H1 (cell line): ENCODE results near the gene UVSSA. TPM values are rescaled to one million over a fixed set of nuclear protein-coding genes. Genes with fewer than 3 reads are reported as not detected.

ENCODE experiments used
- CTCF ChIA-PET: fragments of 300-600 bp; sonication (Branson Sonifier 250); formaldehyde crosslinking; loops from one replicate; lab custom pipeline; 2021; ENCODE audit not compliant: partially characterized antibody; lab: Charles Lee
- POLR2A ChIA-PET: fragments of 300-600 bp; sonication (Branson Sonifier 250); formaldehyde crosslinking; loops from one replicate; lab custom pipeline; 2021; ENCODE audit warnings: inconsistent platforms; ENCODE audit not compliant: partially characterized antibody; lab: Charles Lee
- DNase-seq, 2 experiments: peaks; one replicate each; pipeline versions ENCODE4 v3.0.0 to v3.0.0-alpha.2; 2010 to 2022; ENCODE audit warnings: low spot score in 2 of 2, low read depth in 1 of 2, mixed read lengths in 1 of 2
- FAIRE-seq: peaks from 2 replicates; lab custom pipeline; 2011; peaks lifted over from hg19 to GRCh38; lab: Jason Lieb, UNC
- H2AFZ ChIP-seq: 2 replicates; pipeline ENCODE4 v1.8.1; 2012; ENCODE audit warnings: low read length, inconsistent platforms
- H2AK5ac ChIP-seq: 2 replicates; pipeline ENCODE4 v1.6.1; 2013; ENCODE audit warnings: low read depth, low read length
- H2BK120ac ChIP-seq: replicated peaks from 2 replicates; pipeline ENCODE3; 2013; ENCODE audit warnings: low read depth, low read length, inconsistent platforms
- H2BK12ac ChIP-seq: 2 replicates; pipeline ENCODE4 v1.6.1; 2013; ENCODE audit warnings: low read depth, low read length
- H2BK15ac ChIP-seq: 2 replicates; pipeline ENCODE4 v1.6.1; 2013; ENCODE audit warnings: low read length
- H2BK20ac ChIP-seq: 2 replicates; pipeline ENCODE4 v1.6.1; 2013; ENCODE audit warnings: low read length
- H2BK5ac ChIP-seq: 2 replicates; pipeline ENCODE4 v1.6.1; 2013; ENCODE audit warnings: low read depth, low read length
- H3K14ac ChIP-seq: 2 replicates; pipeline ENCODE4 v1.6.1; 2013; ENCODE audit warnings: inconsistent platforms; ENCODE audit not compliant: insufficient read length
- H3K18ac ChIP-seq: 2 replicates; pipeline ENCODE4 v1.6.1; 2013; ENCODE audit warnings: low read length; ENCODE audit errors: extremely low read depth
- H3K23ac ChIP-seq: 2 replicates; pipeline ENCODE4 v1.6.1; 2013; ENCODE audit warnings: inconsistent platforms; ENCODE audit not compliant: insufficient read length
- H3K23me2 ChIP-seq: 2 replicates; pipeline ENCODE4 v1.6.1; 2013; ENCODE audit warnings: low read depth, low read length
- H3K27ac ChIP-seq: 2 replicates; pipeline ENCODE4 v1.6.1; 2011; ENCODE audit warnings: low read depth, low read length, inconsistent platforms
- H3K27me3 ChIP-seq, 4 experiments: replicated peaks in 1 of 4; 1 replicate in 1 of 4; 2 replicates in 3 of 4; pipeline versions ENCODE4 v1.6.1 to v1.8.1; 2011 to 2013; ENCODE audit warnings: low read length in 3 of 4, mild to moderate bottlenecking in 3 of 4, inconsistent platforms in 2 of 4, mixed read lengths in 2 of 4, moderate library complexity in 1 of 4; ENCODE audit not compliant: control insufficient read depth in 3 of 4, insufficient read depth in 3 of 4; ENCODE audit errors: extremely low read depth in 1 of 4
- H3K36me3 ChIP-seq, 4 experiments: 2 replicates each; pipeline versions ENCODE4 v1.6.1 to v1.8.1; 2011 to 2013; ENCODE audit warnings: mild to moderate bottlenecking in 4 of 4, low read length in 3 of 4, moderate library complexity in 2 of 4, control low read depth in 1 of 4, inconsistent platforms in 1 of 4; ENCODE audit not compliant: insufficient read depth in 4 of 4, control insufficient read depth in 2 of 4
- H3K4ac ChIP-seq: replicated peaks from 2 replicates; pipeline ENCODE3; 2013; ENCODE audit warnings: low read length, low read depth, mixed read lengths, inconsistent platforms; ENCODE audit not compliant: insufficient read length
- H3K4me1 ChIP-seq, 4 experiments: replicated peaks in 1 of 4; 1 replicate in 1 of 4; 2 replicates in 3 of 4; pipeline versions ENCODE4 v1.6.1 to v1.8.1; 2011 to 2013; ENCODE audit warnings: low read length in 3 of 4, inconsistent platforms in 2 of 4, mixed read lengths in 1 of 4; ENCODE audit not compliant: insufficient read depth in 4 of 4, control insufficient read depth in 3 of 4
- H3K4me2 ChIP-seq, 2 experiments: 2 replicates each; pipeline versions ENCODE4 v1.6.1 to v1.8.1; 2011 to 2013; ENCODE audit warnings: low read depth in 2 of 2, low read length in 2 of 2, control low read depth in 1 of 2, inconsistent platforms in 1 of 2, mild to moderate bottlenecking in 1 of 2; ENCODE audit not compliant: insufficient read depth in 1 of 2
- H3K4me3 ChIP-seq, 4 experiments: fragments of 200-600, 300-600 bp in 1 of 4; sonication (generic), shearing (Covaris generic), sonication (Bioruptor Twin) in 1 of 4; 2 replicates each; pipeline versions ENCODE4 v1.5.1 to v1.8.1; 2011 to 2016; ENCODE audit warnings: low read length in 4 of 4, low read depth in 3 of 4, control low read depth in 2 of 4, inconsistent platforms in 2 of 4, mild to moderate bottlenecking in 2 of 4, mixed read lengths in 1 of 4, moderate library complexity in 1 of 4; ENCODE audit not compliant: insufficient read depth in 2 of 4; ENCODE audit errors: extremely low read depth in 1 of 4
- H3K56ac ChIP-seq: replicated peaks from 2 replicates; pipeline ENCODE3; 2013; ENCODE audit warnings: low read depth, mild to moderate bottlenecking, mixed read lengths, low read length, inconsistent platforms; ENCODE audit not compliant: insufficient read length
- H3K79me1 ChIP-seq: 2 replicates; pipeline ENCODE4 v1.6.1; 2013; ENCODE audit warnings: low read depth, low read length, control low read depth
- H3K79me2 ChIP-seq, 2 experiments: 2 replicates each; pipeline versions ENCODE4 v1.6.1 to v1.8.1; 2012 to 2013; ENCODE audit warnings: low read length in 2 of 2, mild to moderate bottlenecking in 2 of 2, inconsistent platforms in 1 of 2; ENCODE audit not compliant: insufficient read depth in 2 of 2, control insufficient read depth in 1 of 2
- H3K9ac ChIP-seq, 4 experiments: replicated peaks in 1 of 4; 1 replicate in 1 of 4; 2 replicates in 3 of 4; pipeline versions ENCODE4 v1.6.1 to v1.8.1; 2011 to 2013; ENCODE audit warnings: low read depth in 3 of 4, low read length in 3 of 4, control low read depth in 2 of 4, mild to moderate bottlenecking in 2 of 4, moderate library complexity in 2 of 4, inconsistent platforms in 1 of 4; ENCODE audit errors: extremely low read depth in 1 of 4
- H3K9me3 ChIP-seq, 2 experiments: 2 replicates each; pipeline versions ENCODE4 v1.6.1 to v1.8.1; 2012 to 2013; ENCODE audit warnings: mild to moderate bottlenecking in 2 of 2, moderate library complexity in 2 of 2, control low read depth in 1 of 2, inconsistent platforms in 1 of 2, low read depth in 1 of 2, low read length in 1 of 2, mixed read lengths in 1 of 2; ENCODE audit not compliant: insufficient read depth in 2 of 2
- H4K20me1 ChIP-seq, 2 experiments: replicated peaks in 1 of 2; 2 replicates each; pipeline versions ENCODE3 to v1.8.1; 2011 to 2013; ENCODE audit warnings: inconsistent platforms in 2 of 2, low read length in 2 of 2, mild to moderate bottlenecking in 1 of 2; ENCODE audit not compliant: insufficient read depth in 2 of 2, control insufficient read depth in 1 of 2
- H4K5ac ChIP-seq: 2 replicates; pipeline ENCODE4 v1.6.1; 2013; ENCODE audit warnings: low read length, low read depth, mixed read lengths, inconsistent platforms; ENCODE audit not compliant: insufficient read length
- H4K8ac ChIP-seq: 2 replicates; pipeline ENCODE4 v1.8.0; 2013; ENCODE audit warnings: mild to moderate bottlenecking, moderate library complexity, low read length, inconsistent platforms; ENCODE audit not compliant: insufficient read depth; ENCODE audit errors: extremely low read depth
- H4K91ac ChIP-seq: replicated peaks from 2 replicates; pipeline ENCODE3; 2013; ENCODE audit warnings: low read length, mixed read lengths, inconsistent platforms; ENCODE audit not compliant: insufficient read length
- CBX8 ChIP-seq: fragments of 300-800, 300-1000 bp; sonication (generic); IDR thresholded peaks from 2 replicates; pipeline ENCODE4 v1.7.1; 2016; ENCODE audit warnings: low read depth, low read length, borderline replicate concordance
- CEBPB ChIP-seq: IDR thresholded peaks from 2 replicates; pipeline ENCODE4 v1.6.1; 2012; ENCODE audit warnings: low read depth, low read length
- WGBS, 2 experiments: shearing (Covaris generic) in 1 of 2; methylation state at CpG; one replicate each; pipeline versions ENCODE4 v1.1.6 to v1.1.7; 2013 to 2015; ENCODE audit warnings: low lambda C conversion rate in 2 of 2, mixed read lengths in 2 of 2, inconsistent platforms in 1 of 2, low coverage in 1 of 2, missing lambda C conversion rate in 1 of 2; ENCODE audit not compliant: insufficient replicate concordance in 2 of 2, insufficient coverage in 1 of 2, insufficient read length in 1 of 2; ENCODE audit errors: extremely low coverage in 1 of 2, missing lambda C conversion rate in 1 of 2; 5-methylcytosine and 5-hydroxymethylcytosine counted together
- polyA plus RNA-seq, 7 experiments: library from polyadenylated mRNA; depleted of rRNA in 3 of 7; stranded (reverse) in 5 of 7; unstranded in 2 of 7; fragments of >200 nt in 5 of 7; fragments of 200-250 nt in 2 of 7; gene quantifications; 1 replicate in 5 of 7; 2 replicates in 1 of 7; 4 replicates in 1 of 7; pipeline versions ENCODE4 v1.2.1 to v1.2.3, GENCODE V29; 2011 to 2013; ENCODE audit warnings: missing spikeins in 2 of 7, mixed read lengths in 2 of 7
- total RNA-seq: library from RNA; stranded (reverse); fragmentation: NEBNext Ultra II Directional; extraction: Animal tissue kit (Norgen Biotek cat#: 25700); gene quantifications from 2 replicates; pipeline ENCODE4 v1.2.1, GENCODE V29; 2021

The UVSSA gene
- total and polyA plus RNA-seq, 2 of the 8 experiments (the other 6 are each of a cell fraction or from before 2014, with no cell fraction given): 14.5 to 19.4 TPM

DNA sequence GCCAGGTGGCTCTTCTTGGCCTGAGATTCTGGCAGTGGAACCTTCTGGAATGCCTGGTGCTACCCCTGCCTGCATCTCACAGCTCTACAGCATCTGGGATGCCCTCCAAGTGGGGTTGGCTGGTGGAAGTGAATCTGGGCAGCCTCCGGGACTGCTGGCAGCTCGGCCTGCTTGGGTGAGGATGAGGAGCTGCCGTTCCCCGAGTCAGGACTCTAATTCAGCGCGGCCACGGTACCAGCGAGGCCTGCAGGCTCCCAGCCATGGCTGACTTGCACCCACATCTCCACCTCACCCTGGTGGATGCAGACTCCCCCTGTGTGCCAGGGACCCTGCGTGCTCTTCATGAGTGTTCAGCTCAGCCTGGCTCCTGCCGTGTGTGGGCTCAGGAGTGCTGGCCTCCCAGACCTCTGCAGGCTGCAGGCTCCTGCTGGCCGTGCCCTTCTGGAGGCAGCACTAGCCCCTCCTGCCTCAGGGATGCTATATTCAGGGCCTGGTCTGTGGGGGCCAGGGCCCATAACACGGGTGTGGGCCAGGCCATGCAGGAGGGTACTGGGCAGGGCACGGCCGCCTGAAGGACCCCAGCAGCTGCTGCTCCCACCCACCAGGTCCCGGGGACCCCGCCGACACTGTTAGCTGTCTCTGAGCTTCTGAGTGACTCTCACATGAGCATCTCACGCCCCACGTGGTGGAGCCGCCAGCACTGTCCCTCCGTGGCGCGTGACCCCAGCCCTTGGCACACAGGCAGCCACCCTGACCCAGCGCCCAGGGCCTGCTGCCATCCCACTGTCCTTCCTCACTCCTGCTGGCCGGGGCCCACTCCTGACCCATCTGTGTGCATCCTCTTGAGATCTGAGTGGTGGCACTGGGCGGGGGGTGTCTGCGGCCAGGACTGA lies 10.6 kb downstream of the UVSSA start:
- H3K79me2 ChIP-seq: no peaks in the 10 kb centered on the region
- no peak overlapping the region for H3K14ac ChIP-seq
- TF ChIP-seq CBX8 (no peak), CEBPB (no peak)
- no peak overlapping the region for H3K4me2 ChIP-seq
- no peaks in the 10 kb centered on the region for H3K23me2 ChIP-seq
- no peaks in the 10 kb centered on the region; a peak in 1 of 7 replicates for H3K4me1 ChIP-seq
- H3K27me3 ChIP-seq: no peaks in the 10 kb centered on the region
- 92% methylated on average over 24 of the region's 27 CpGs; no CpG with 5 or more reads in 1 of the 2 experiments for WGBS, 2 experiments
- H4K91ac ChIP-seq: no peak overlapping the region
- no peak overlapping the region for H2AFZ ChIP-seq
- no peak overlapping the region for H3K27ac ChIP-seq
- H3K9me3 ChIP-seq: no peaks in the 10 kb centered on the region
- FAIRE-seq (no peak), DNase-seq (no peak)
- CTCF ChIA-PET: interaction anchor here (1.1 to 6.1 kb wide), 10 partner anchors 8 to 336 kb away, joined by 3 to 58 read pairs (median 4); no protein-coding TSS in a partner anchor
- no peaks in the 10 kb centered on the region; the same call in 1 of the 2 replicates for H3K79me1 ChIP-seq
- H3K36me3 ChIP-seq: peaks cover 0 to 29% (median under 1%) of the 10 kb centered on the region in 4 experiments; a peak in 4 of 8 replicates
- H3K18ac ChIP-seq: no peak overlapping the region
- no peak overlapping the region for H4K5ac ChIP-seq
- no peak overlapping the region for H2BK20ac ChIP-seq
- H2BK12ac ChIP-seq: no peak overlapping the region
- no peak overlapping the region for H3K9ac ChIP-seq
- H3K4ac ChIP-seq: no peak overlapping the region
- no peak overlapping the region for H3K23ac ChIP-seq
- H3K56ac ChIP-seq: no peak overlapping the region
- H2AK5ac ChIP-seq: no peak overlapping the region
- no peak overlapping the region; the same call in 1 of the 2 replicates for H2BK5ac ChIP-seq
- H3K4me3 ChIP-seq: no peak overlapping the region
- H2BK120ac ChIP-seq: no peak overlapping the region
- POLR2A ChIA-PET: interaction anchor here (1.0 kb wide), 1 partner anchor 486 kb away, joined by 3 read pairs; no protein-coding TSS in a partner anchor
- H4K8ac ChIP-seq: no peak overlapping the region
- no peak overlapping the region for H2BK15ac ChIP-seq
- peaks cover 3 to 17% of the 10 kb centered on the region in 2 experiments for H4K20me1 ChIP-seq
